Eye (tissue), 1 donor: ENCODE measurements around the gene LIPT2.

Experiments used
- DNase-seq: peaks from one replicate; pipeline ENCODE4 v3.0.0-alpha.2; 2015

Gene LIPT2

DNA sequence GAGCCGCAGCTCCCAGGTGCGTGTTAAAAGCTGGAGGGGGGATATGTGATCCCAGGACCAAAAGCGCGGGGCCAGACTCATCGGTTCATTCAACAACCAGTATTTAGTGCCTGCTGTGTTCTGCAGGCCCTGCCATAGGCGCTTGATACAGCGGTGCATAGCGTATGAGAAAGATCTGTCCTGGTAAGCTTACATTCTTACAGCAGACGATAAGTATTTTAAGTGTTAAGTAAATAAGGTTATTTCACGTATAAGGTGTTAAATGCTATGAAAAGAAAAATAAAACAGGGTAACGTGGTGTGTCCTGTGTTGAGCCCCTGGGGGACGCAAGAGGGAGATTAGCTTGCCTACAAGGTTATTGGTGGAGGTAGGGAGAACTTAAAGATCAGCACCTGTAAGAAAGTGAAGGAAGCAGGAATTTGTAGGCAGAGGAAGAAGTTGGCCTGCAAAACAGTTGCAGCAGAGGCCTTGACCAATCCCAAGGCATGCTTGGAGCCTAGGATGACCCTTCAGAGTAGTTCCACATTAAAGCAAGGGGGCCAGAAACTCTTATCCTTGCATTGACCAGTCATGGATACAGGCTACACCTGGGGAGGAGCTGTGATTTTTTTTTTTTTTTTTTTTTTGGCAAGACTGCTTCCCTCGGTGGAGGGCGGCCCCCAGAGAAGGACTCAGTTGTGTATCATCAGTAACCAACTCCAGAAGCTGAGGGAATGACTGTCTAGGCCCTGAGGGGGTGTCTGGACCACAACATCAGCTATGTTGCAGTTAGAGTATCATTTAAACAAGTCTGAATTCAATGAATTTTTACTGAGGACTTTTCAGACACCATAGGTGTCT is 487 bp upstream of the LIPT2 start:
- no peak for DNase-seq

DNA sequence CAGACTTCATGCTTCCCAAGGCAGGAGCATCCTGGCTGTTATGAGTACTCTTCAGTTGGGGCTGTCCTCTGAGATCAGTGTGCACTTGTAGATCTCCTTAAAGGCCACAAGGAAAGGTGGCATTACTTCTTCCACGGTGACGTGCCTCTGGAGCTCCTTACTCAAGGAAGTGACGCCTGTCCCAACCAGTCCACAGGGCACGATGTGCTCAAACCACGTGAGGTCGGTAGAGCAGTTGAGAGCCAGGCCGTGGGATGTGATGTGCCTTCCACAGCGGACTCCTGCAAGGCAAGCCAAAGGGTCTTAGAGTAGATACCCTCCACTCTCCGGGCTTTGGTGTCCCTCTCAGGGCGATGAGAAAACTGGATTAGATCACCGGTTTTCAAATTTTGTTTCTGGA is 1.4 kb downstream of the LIPT2 start:
- peak; percentile 5 for DNase-seq

DNA sequence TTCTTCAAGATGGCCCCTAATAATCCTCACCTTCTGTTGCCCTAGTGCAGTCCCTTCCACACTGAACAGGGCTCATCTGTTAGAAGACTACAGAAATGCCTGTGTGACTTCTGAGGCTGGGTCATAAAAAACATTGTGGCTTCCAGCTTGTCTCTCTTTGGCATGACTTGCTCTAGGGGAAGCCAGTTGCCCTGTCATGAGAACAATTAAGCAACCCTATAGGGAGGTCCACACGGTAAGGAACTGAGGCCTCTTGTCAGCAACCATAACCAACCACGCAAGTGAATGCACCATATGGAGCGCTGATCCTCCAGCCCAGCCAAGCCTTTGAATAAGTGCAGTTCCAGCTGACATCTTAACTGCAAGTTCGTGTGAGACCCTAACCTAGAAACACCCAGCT is 2.6 kb downstream of the LIPT2 start:
- DNase-seq = no peak

DNA sequence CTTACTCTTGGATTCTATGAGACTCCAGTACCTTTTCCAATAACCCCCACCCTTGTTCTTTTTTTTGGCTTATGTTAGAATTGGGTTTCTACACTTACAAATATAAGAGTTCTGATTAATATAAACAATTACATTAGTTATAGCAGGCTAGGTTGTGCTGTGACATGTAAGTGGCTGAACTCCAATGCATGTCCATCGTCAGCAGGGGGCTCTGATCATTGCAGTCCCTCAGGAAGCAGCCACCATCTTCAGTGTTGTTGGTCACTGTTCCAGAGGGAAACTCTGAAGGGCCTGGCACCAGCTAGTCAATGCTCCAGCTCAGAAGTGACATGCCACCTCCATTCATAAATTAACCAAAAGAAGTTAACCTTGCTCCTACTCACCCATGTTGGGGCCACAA is 5.6 kb downstream of the LIPT2 start:
- no peak for DNase-seq

DNA sequence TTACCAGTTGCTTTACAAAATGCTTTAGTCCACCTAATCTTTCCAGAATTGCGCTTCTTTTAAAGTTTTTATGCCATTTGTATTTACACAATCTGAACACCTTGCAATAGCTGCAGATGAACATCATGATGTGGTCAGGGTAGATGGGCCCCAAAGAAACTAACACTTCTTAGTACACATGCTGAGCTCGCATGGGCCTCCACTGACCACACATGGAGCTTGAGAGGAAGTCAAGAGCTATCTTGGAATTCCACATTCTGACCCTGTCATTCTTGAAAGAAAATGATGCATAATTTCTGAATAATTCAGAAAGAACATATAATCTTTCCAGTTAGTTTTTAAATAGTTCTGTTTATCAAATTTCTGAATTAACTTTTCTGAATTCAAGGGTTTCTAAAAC is 7.7 kb downstream of the LIPT2 start:
- no peak for DNase-seq

DNA sequence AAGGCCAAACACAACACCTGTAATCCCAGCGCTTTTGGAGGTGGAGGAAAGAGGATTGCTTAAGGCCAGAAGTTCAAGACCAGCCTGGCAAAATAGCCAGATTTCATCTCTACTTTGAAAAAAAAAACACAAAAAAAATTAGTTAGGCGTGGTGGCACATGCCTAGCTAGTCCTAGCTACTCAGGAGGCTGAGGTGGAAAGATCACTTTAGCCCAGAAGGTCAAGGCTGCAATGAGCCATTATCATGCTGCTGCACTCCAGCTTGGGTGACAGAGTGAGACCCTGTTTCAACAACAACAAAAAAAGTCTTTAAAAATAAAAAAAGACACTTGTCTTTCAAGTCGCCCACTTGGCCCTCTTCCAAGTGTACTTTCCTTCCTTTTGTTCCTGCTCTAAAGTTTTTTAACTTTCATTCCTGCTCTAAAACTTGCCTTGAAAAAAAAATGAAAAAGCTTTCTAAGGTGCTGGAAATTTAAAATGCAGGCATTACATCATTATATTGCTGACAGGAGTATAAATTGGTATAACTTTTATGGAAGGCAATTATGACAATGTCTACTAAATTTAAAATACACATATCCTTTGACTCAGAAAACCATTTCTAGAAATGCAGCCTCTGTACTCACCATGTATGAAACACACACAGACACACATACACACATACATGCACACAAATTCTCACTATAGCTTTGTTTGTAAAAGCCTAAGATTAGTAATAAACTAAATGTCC is 12.7 kb downstream of the LIPT2 start:
- DNase-seq = no peak

DNA sequence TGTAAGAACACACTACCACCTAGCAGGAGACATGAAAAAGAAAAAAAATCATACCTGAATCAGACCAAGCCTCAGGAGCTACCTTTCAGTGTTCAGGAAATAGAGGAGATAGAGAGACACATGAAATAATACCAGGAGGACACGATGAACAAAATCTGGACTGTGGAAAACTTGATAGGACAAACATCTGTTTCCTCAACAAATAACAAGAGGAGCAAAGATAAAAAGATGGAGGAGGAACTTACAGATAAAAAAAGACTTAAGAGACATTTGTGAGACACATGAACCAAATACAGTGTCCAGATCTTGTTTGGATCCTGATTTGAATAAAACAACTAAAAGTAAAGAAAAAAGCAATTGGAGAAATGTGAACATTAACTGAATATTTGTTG is 13.8 kb downstream of the LIPT2 start:
- DNase-seq = no peak

DNA sequence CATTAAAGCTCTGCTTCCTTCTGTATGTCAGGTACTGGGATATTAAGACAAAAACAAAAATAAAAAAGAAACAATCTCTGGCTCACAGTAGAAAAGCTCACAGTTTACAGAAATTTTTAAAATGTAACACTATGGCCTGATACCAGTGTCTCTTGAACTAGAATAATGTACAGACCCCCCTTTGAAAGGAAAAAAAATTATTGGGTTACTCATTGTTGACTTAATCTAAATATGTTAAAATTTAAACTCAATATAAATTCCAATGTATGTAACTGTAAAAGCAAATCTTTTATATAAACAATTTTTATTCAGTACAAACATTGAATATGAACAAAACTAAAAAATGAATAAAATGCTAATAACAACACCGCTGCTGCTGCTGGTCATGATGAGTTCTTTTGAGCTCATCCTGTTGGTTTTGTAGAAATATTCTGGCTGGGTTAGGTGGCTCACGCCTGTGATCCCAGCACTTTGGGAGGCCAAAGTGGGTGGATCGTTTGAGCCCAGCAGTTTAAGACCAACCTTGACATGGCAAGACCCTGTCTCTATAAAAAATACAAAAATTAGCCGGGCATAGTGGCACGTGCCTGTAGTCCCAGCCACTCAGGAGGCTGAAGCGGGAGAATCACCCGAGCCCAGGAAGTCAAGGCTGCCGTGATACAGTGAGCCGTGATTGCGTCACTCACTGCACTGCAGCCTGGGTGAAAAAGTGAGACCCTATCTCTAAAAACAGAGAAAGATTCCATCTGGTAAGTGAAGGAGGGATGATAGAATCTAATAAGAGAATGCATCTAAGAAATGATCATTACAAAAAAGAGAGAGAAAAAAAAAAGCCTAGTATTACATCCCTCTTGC is 14.4 kb downstream of the LIPT2 start:
- no peak for DNase-seq

DNA sequence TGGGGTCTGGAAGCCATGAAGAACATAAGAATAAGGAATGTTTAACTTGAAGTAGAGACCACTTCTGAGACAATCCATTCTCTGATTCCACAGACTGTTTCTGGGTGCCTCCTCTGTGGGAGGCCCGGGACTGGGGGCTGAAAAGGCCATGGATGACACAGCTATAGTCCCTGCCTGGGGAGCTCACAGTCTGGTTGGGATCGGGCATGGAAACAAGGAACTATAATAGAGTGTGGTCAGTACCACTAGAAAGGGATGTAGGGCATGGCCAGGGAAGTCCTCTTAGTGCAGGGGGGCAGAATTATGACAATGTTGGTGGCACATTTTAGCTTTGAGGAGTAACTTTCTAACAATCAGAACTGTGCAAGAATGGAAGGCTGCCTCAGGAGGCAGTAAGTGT is 17.0 kb downstream of the LIPT2 start:
- no peak for DNase-seq

DNA sequence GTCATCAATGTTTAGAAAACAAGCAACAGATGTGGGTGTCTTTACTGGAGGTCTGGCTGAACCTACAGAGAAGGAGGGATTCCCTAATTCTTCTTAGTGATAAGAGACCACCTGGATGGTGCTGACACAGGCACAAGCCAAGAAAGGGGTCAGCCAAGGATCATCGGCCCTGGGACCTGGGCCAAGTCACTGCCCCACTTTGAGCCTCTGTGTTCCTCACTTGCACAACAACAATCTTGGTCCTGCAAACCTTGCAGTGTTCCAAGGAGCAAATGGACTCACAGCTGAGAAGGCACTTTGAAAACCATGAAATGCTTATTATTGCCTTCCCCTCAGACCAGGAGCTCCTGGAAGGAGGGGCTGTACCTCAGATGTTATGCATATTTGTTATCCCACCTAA is 19.2 kb downstream of the LIPT2 start:
- no peak for DNase-seq

DNA sequence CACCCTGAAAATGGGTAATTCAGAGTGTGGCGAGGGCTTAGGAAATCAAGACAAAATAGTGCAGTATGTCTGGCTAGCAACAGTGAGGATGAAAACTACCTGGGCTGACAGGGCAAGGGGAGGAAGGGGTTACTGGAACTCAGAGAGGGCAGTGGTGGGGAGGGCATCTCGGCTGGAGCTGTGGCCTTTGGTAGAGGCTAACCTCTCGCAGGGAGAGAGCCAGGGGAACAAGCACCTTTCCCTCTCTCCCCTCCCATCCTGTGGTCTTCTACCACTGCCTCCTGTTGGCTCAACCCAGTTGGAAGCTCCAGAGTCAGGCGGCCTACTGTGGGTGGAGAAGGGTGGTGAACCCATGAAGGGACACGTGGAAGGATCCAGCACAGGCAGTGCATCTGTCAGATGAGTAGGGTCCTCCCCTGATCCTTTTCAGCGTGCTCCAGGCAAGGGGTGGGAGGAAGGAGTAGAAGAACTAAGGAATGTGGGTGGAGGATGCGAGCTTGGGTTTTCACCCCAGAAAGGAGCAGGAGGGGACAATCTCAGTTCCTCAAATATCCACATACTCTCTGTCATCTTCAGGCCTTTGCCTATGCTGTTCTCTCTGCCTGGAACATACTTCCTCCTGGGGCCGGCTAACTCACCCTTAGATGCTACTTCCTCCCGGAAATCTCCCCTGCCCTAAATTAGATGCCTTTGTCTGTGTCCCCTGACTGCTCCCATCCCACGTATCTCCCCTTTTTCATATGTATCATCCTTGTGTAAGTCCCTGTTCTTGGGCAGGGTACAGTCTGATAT is 19.9 kb downstream of the LIPT2 start:
- no peak for DNase-seq

DNA sequence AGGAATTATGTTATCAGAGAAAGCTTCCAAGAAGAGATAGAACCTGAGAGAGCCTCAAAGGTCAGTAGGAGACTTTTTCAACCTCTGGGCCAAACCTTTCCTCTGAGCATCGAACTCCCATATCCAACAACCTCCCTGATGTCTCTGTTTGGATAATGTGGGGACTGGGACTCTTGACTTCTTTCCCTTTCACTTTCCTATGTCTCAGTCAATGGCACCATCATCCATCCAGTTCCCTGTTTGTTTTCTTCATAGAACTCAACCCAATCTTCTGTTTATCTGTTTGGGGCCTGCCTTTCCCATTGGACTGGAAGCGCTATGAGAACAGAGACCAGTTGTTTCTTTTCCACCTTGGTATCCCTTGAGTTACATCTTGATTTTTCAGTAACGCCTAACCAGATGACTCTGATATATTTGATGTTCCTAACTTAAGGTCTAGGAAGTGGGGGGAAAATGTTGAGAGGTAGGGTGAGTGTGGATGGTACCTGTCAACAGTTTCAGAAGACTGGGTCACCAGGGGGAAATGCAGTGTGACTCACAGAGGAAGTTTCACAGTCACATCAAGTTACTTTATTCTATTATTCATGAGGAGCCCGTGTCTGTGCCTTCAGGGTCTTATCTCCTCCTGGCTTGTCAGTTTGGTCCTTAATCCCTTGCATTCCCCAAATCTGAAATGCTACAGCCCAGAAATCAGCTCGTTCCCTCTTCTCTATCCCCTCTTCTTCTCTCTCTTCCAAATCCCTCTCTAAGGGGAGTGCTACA is 21.7 kb downstream of the LIPT2 start:
- DNase-seq = no peak

DNA sequence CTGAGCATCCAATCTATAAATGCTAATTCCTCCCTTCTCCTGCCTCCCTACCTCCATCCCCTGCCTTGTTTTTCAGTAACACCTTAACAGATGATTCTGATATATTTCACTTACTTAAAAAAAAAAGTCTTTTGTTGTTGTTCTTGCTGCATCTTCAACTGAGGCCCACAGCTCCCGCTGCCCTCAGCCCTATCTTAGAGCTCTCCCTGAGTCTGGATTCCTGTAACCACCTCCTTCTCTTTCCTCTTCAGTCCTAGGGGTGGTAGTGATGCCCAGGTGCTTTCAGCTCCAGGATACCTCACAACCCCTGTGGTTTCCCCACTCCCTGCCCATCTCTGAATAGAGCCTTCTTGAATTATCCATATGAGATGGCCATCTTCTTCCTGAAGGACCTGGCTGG is 22.5 kb downstream of the LIPT2 start:
- no peak for DNase-seq

DNA sequence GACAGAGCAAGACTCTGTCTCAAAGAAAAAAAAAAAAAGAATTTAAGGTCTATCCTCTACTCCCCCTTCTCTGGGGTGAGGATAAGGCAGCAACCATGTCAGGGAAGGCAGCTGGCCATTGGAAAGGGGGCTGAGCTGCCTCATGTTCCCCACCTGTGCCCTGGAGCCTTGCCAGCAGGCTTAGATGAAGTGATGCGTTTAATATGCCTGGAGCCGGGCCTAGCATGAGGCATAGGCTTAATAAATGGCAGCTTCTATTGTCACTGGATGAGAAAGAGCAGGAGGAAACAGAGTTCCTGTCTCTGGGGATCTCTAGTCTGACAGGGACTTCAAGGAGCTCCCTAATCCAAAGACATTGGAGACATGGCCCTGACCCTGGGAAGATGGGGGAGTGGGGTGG is 23.0 kb downstream of the LIPT2 start:
- peak; percentile 61 for DNase-seq

DNA sequence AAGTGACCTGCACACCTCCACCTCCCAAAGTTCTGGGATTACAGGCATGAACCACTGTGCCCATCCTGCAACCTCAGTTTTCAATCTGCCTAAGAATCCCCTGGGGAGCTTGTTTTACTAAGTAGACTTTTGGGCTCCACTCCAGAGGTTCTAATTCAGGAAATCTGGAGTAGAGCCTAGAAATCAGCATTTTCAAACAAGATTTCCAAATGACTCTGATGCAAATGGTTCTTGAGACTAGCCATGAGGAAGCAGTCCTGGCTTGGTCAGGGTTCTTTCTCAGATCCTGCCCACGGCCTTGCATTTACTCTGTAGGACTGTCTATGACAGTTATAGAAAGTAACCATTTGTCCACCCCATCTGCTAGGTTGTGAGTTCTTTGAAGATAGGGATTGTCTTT is 24.6 kb downstream of the LIPT2 start:
- no peak for DNase-seq

DNA sequence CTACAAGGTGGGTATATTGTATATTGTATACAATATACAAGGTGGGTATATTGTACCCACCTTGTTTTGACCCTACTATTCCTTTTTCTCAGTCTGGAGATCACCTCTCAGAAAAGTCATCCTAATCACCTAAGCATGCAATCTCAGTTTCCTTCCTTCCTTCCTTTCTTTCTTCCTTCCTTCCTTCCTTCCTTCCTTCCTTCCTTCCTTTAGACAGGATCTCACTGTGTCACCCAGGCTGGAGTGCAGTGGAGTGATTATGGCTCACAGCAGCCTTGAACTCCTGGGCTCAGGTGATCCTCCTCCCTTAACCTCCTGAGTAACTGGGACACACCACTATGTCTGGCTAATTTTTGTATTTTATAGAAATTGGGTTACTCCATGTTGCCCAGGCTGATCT is 25.0 kb downstream of the LIPT2 start:
- DNase-seq = no peak

DNA sequence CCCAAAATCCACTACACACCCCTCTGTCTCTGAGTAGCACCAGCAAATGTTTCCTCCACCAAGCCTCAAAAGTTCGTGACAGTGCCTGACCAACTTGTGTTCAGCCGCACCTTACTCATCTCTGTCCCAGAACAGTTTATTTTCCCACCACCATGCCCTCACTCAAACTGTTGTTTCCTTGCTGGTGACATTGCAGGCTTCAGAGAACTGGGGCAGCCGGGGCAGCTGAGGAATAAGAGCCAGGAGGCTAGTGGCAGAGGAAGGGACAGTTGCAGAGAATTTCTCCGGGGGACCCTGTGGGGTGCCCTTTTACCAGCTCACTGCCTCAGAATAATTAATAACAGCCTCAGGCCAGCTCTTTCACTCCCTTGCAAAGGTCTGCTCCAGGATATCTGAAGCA is 25.5 kb downstream of the LIPT2 start:
- peak; percentile 65 for DNase-seq

DNA sequence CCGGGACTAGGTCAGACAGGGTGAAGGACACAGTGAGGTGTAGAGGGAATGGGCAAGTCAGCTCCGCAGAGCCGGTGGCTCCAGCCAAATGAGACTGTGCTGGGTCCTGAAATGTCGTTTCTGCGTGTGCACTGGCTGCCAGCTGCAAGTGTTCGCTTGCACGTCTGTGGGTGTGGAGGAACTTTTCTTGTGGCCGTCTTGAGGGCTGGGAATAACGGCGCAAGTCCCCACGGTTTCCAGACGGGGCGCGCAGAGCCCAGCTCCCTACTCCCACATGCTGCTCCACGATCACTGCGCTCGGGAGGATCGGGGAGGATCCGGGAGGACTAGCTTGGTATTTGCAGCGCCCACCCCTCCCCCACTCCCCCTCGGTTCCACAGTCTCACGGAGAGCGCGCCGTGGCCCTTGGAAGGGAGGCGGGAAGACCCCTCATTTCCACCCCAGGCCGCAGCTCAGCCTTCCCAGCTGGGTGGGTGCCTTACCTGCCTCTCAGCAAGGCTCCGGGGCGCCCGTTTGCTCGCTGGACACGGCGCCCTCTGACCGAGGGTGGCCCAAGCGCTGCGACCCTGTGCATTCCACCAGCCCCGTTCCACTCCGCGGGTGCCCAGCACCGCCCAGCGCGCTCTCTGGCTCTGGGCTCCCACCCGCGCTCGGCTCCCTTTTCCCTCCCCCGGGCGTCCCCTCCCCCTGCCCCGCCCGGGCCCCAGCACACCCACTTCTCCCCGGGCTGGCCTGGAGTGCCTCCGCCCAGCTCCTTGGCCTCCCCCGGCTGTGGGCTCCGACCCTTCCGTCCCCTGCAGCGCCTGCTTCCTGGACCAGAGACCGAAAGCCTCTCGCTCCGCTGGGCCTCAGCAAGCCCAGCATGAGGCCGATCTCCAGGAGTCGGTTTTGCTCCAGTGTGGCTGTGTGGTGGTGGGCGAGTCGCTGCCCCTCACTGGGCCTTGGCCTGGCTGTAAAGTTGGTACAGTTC is 26.3 kb downstream of the LIPT2 start, which contains the start of gene KCNE3:
TSS of gene KCNE3 (minus strand) at position 634 of the 970 bp plus-strand sequence. CDS start 9,986 bp downstream, outside the sequence.
- DNase-seq = peak; percentile 70

DNA sequence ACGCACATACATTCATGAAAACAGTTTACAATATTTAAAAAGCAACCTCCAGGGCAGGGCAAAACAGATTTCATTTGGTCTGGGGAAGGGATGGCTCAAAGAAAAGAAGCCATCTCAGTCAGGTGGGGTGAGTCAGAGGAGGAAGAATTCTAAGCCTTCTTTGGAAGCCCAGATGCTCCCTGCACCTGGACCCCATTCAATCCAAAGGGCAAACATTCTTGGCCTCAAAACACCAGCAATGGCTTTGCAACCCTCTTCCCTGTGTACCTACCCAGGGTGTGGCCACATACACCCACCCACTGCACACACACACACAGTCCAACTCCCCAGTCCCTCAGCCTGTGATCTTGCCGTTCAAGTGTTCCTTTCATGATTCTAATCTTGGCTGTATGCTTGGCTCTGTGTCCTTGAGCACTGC is 28.2 kb downstream of the LIPT2 start:
- no peak for DNase-seq

DNA sequence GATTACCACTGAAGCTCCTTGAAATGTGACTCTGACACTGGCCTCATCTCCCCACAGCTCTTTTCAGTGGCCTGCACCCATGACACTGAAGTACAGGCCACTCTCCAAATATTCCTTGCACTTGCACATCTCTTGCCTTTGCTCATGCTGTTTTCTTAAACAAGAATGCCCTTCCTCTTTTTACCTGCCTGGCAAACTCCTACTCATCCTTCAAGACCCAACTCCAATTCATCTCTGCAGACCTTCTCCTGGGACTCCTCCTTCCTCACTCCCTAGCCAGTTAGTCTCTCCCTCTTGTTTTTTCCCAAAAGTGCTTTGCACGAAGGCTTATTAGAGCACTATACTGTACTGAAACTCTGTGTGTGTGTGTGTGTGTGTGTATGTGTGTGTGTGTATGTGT is 28.8 kb downstream of the LIPT2 start:
- DNase-seq = no peak

DNA sequence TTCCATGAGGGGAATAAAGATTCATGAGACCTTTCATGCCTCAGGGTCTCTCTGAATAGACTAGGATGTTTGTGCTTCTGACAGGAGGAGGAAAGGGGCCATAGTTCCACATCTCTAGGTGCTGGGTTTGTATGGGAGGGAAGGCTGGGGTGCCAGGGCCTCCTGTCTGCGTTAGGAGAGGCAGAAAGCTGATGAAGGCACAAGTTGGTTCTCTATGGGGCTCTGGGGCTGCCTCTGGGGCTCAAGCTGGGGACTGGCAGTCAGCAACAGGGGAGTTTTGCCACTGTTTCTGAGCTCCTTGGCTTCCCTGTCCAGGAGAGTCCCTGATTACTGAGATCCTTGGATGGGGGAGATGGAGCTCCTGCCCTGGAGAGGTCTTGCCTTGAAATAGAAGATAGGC is 30.3 kb downstream of the LIPT2 start:
- DNase-seq = no peak
